Measurements from ENCODE around the gene RBMS3.

RBMS3 gene

DNA sequence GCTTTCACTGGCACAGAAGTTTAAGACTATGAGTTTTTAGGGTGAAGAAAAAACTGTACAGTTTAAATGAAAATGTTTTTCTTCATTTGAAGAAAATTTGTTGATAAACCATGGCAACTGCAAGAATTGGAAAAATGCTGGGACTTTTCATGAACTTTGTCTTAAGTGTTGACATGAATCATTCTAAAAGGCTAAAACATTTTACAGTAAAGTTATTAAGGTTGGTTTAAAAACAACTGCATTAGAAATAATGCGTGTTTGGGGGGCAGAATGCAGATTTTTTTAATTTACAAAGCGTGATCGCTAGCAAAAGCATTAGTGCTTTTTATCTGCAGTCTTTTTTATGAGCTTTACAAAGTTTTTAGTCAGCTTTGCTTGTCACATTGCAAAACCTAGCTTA lies 723.6 kb downstream of the RBMS3 start:
- TF ChIP-seq CTCF (IDR thresholded peaks at IDR 0.05; ENCODE audit: low read depth, low read length, missing control alignments), result no peak
- H3K4me3 ChIP-seq (replicated peaks; ENCODE audit: low read depth, low read length), result no peak overlapping the region
- DNase-seq (ENCODE audit: extremely low read depth, low read depth), result no peak

DNA sequence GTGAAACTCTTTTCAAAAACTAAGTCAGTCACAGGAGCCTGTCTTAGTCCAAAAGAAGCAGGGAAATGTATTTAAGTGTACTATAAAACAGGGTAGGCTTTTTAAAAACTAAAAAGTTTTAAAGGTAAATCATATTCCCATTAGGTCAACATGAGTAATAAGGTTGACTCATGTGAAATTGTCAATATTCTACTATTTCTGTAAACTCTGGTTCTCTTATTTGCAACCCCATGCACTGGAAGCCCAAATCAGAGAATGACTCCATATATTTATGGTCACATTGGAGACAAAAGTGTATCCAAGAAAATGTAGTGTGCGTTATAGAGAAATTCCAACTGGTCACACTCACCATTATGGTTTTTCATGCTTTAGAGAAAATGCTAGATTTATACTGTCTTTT lies 725.2 kb downstream of the RBMS3 start:
- TF ChIP-seq CTCF (IDR thresholded peaks at IDR 0.05; ENCODE audit: low read depth, low read length, missing control alignments), result no peak
- no peak overlapping the region for H3K4me3 ChIP-seq (replicated peaks; ENCODE audit: low read depth, low read length)
- no peak for DNase-seq (ENCODE audit: extremely low read depth, low read depth)

GRCh38 chr3:30007668-30008067 lies 726.8 kb downstream of the RBMS3 start:
- no peak for TF ChIP-seq CTCF (IDR thresholded peaks at IDR 0.05; ENCODE audit: low read depth, low read length, missing control alignments)
- DNase-seq (ENCODE audit: extremely low read depth, low read depth), result no peak

DNA sequence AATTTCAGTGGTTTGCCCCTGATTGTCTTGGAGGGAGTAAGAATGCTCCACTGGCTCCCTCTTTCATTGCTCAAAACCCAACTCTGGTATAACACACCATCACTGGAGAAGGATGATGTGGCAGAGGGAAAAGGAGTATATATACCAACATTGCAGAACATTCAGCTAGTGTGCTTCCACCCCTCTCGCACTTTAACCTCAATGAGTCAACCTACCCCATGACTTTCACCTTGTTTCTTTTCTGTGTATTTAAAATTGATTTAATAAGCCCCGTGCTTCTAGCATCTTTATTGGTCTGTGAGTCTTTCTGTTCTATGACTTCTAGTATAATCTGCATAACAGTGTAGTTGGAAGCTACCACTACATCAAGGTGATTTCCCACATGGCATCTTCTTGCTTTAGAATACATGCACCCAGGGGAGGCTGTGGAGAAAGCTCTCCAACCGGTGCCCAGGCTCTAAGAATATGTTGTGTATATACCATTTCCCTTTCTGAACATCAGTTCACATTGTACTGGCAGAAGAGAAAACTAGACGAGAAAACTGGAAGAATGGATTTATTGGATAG lies 730.4 kb downstream of the RBMS3 start:
- H3K4me3 ChIP-seq (replicated peaks; ENCODE audit: low read depth, low read length), result no peak overlapping the region
- no peak for TF ChIP-seq CTCF (IDR thresholded peaks at IDR 0.05; ENCODE audit: low read depth, low read length, missing control alignments)
- DNase-seq (ENCODE audit: extremely low read depth, low read depth), result no peak

More at GRCh38 chr3:30007668-30008067, 726.8 kb downstream of the RBMS3 start:
- H3K4me3 ChIP-seq (replicated peaks; ENCODE audit: low read depth, low read length), result no peak overlapping the region

GRCh38 chr3:30012941-30013543 lies 732.2 kb downstream of the RBMS3 start:
- peak; percentile 75 for DNase-seq (ENCODE audit: extremely low read depth, low read depth)
- peak; percentile 58 for TF ChIP-seq CTCF (IDR thresholded peaks at IDR 0.05; ENCODE audit: low read depth, low read length, missing control alignments)
- H3K4me3 ChIP-seq (replicated peaks; ENCODE audit: low read depth, low read length), result no peak overlapping the region

DNA sequence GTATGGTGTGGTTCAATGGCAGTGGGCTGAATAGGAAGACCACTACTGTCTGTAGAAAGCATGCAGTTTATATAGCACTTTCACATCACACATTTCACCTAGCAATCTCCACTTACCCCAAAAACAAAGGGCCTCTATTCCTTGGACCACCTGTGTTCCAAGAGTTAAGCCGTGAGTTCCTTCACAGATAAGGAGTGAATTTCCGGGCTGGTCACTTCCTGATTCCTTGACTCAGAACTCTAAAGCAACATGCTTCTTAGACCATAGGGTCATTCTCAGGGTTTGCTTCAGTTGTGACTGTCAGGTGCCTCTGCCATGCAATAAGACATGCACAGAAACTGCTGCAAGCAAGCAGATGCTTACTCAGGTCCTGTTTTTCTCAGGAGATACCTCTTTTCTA lies 737.0 kb downstream of the RBMS3 start:
- DNase-seq (ENCODE audit: extremely low read depth, low read depth), result no peak
- TF ChIP-seq CTCF (IDR thresholded peaks at IDR 0.05; ENCODE audit: low read depth, low read length, missing control alignments), result no peak
- H3K4me3 ChIP-seq (replicated peaks; ENCODE audit: low read depth, low read length), result no peak overlapping the region

DNA sequence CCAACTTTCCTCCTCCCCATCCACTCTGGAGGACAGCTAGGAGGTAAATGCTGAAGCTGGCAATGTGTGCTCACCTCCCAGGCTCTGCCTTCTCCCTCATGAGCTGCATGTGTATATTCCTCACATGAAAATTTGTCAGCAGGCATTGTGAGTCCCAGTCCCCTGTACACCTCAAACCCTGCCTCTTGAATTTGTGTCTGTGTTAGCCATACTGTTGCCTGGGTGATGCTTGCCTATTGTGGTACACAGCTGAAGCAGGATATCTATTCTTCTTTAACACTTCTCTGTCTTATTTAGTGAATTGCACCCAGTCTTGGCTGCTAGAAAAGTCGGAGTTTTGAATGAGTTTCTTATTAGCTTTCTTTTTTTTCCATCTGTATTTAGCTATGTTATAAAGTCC lies 739.5 kb downstream of the RBMS3 start:
- no peak overlapping the region for H3K4me3 ChIP-seq (replicated peaks; ENCODE audit: low read depth, low read length)
- DNase-seq (ENCODE audit: extremely low read depth, low read depth), result no peak
- no peak for TF ChIP-seq CTCF (IDR thresholded peaks at IDR 0.05; ENCODE audit: low read depth, low read length, missing control alignments)

Measured in HFF-Myc (cell line).